OCI-LY7 (cell line): ENCODE results near the gene TANGO2. TPM values are rescaled to one million over a fixed set of nuclear protein-coding genes. Genes with fewer than 3 reads are reported as not detected.

ENCODE experiments used
- BruUV-seq: library from RNA; stranded (reverse); fragments of 400-500 nt; replicated peaks from 2 replicates; lab custom pipeline; 2021; lab: Mats Ljungman, UMichigan
- CTCF ChIA-PET: fragments of 300-600 bp; sonication (Branson Sonifier 250); formaldehyde crosslinking; loops from one replicate; lab custom pipeline; 2022; ENCODE audit warnings: antibody characterized with exemption; ENCODE audit not compliant: unreplicated experiment; lab: Charles Lee
- POLR2A ChIA-PET: fragments of 300-600 bp; sonication (Branson Sonifier 250); formaldehyde crosslinking; loops from one replicate; lab custom pipeline; 2022; ENCODE audit warnings: antibody characterized with exemption; lab: Charles Lee
- DNase-seq: peaks from one replicate; pipeline ENCODE4 v3.0.0-alpha.2; 2015; ENCODE audit warnings: low spot score
- H2AFZ ChIP-seq: fragments of 200-600 bp; sonication (generic), shearing (Covaris generic); 2 replicates; pipeline ENCODE4 v1.6.1; 2014; ENCODE audit warnings: mild to moderate bottlenecking, antibody characterized with exemption, low read length, moderate library complexity
- H3K27ac ChIP-seq: fragments of 200-600 bp; sonication (generic); 2 replicates; pipeline ENCODE4 v1.5.1; 2014; ENCODE audit warnings: mixed run types, low read depth, mild to moderate bottlenecking, moderate library complexity, low read length, inconsistent platforms; ENCODE audit not compliant: poor library complexity, severe bottlenecking
- H3K36me3 ChIP-seq: fragments of 200-600 bp; sonication (generic); 2 replicates; pipeline ENCODE4 v1.6.1; 2014; ENCODE audit warnings: mild to moderate bottlenecking, antibody characterized with exemption, low read length, moderate library complexity, mixed read lengths; ENCODE audit not compliant: insufficient read depth
- H3K4me1 ChIP-seq: fragments of 200-600 bp; sonication (generic); 2 replicates; pipeline ENCODE4 v1.5.1; 2014; ENCODE audit warnings: mild to moderate bottlenecking, low read length; ENCODE audit not compliant: insufficient read depth, poor library complexity, severe bottlenecking
- H3K4me2 ChIP-seq: fragments of 200-600 bp; sonication (generic); 2 replicates; pipeline ENCODE4 v1.6.1; 2014; ENCODE audit warnings: mild to moderate bottlenecking, low read length
- H3K4me3 ChIP-seq: fragments of 200-600 bp; sonication (generic); 2 replicates; pipeline ENCODE4 v1.5.1; 2014; ENCODE audit warnings: mild to moderate bottlenecking, low read depth, low read length; ENCODE audit not compliant: poor library complexity, severe bottlenecking
- H3K79me2 ChIP-seq: fragments of 200-600 bp; sonication (generic); 2 replicates; pipeline ENCODE4 v1.6.1; 2016; ENCODE audit warnings: low read depth, mild to moderate bottlenecking, low read length, moderate library complexity, mixed read lengths; ENCODE audit not compliant: insufficient read depth
- H3K9me2 ChIP-seq: fragments of 200-600 bp; sonication (generic); 2 replicates; pipeline ENCODE4 v1.6.1; 2016; ENCODE audit warnings: mild to moderate bottlenecking, low read length, mixed read lengths; ENCODE audit not compliant: insufficient read depth
- H3K9me3 ChIP-seq: fragments of 200-600 bp; sonication (generic); 2 replicates; pipeline ENCODE4 v1.6.1; 2014; ENCODE audit warnings: mild to moderate bottlenecking, mixed run types, low read length, mixed read lengths
- H4K20me1 ChIP-seq: fragments of 200-600 bp; sonication (generic); 2 replicates; pipeline ENCODE4 v1.6.1; 2014; ENCODE audit warnings: mild to moderate bottlenecking, antibody characterized with exemption, low read length, moderate library complexity, mixed read lengths; ENCODE audit not compliant: insufficient read depth
- EZH2phosphoT487 ChIP-seq: fragments of 200-600 bp; sonication (generic); IDR thresholded peaks from 2 replicates; pipeline ENCODE4 v1.6.1; 2018; ENCODE audit warnings: low read depth, borderline replicate concordance, mild to moderate bottlenecking, mixed run types, antibody characterized with exemption, low read length, moderate library complexity, mixed read lengths
- intact Hi-C: fragments of 100-400 bp; cut with micrococcal nuclease; formaldehyde crosslinking; loops from one replicate; pipeline ENCODE4 v1.10.0; 2022; ENCODE audit not compliant: unreplicated experiment
- total RNA-seq, 2 experiments: library from RNA; depleted of rRNA in 1 of 2; stranded (reverse); fragments of >200 nt in 1 of 2; shearing (Covaris generic) in 1 of 2; gene quantifications; 2 replicates each; pipeline ENCODE4 v1.2.3, GENCODE V29; 2014 to 2022
- TF ChIP-seq, protein P1 (sequence below): fragments of 200-600 bp; sonication (generic); conservative IDR thresholded peaks from 2 replicates; pipeline ENCODE4 v1.5.1; 2014; ENCODE audit warnings: mild to moderate bottlenecking, antibody characterized with exemption, low read length, moderate library complexity, mixed read lengths

TANGO2 gene
- total RNA-seq, 2 experiments from 2014 or later: 18.3 to 23.3 TPM

DNA sequence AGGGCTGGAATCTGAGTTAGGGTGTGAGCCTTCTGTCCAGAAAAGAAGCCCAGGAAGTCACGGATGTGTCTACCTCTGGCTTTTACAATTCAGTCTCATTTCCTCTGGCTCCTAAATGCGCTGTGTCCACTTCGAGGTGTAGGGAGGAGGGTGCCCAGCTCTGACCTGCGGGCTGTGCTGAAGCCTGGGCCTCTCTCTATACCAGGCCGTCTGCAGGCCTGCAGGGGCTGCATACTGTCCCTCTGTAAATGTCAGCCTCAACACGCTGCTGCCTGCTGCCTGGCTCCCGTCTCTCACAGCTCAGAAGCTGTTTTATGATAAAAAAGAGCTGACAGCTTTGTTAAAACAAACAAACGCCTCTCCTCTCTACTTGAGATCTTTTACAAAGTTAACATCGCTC, 18.8 kb upstream of the TANGO2 start:
- H3K27ac ChIP-seq: no peak overlapping the region
- H3K4me3 ChIP-seq: no peak overlapping the region
- no peaks in the 10 kb centered on the region for H4K20me1 ChIP-seq
- intact Hi-C loops: no loop called here
- no peak for DNase-seq
- H3K9me3 ChIP-seq: peaks cover 26% of the 10 kb centered on the region; the same call in 1 of the 2 replicates
- no peaks in the 10 kb centered on the region for H3K79me2 ChIP-seq
- no peaks in the 10 kb centered on the region for H3K9me2 ChIP-seq
- no peaks in the 10 kb centered on the region; the same call in 1 of the 2 replicates for H3K36me3 ChIP-seq
- no peak overlapping the region for H2AFZ ChIP-seq
- ChIA-PET CTCF (no interaction called here), POLR2A (interaction anchor here (1.1 kb wide), 1 partner anchor 859 kb away, joined by 3 read pairs; no protein-coding TSS in a partner anchor)
- H3K4me2 ChIP-seq: no peak overlapping the region
- no TSS peak for BruUV-seq
- TF ChIP-seq EZH2phosphoT487: no peak
- TF ChIP-seq, protein P1, sequence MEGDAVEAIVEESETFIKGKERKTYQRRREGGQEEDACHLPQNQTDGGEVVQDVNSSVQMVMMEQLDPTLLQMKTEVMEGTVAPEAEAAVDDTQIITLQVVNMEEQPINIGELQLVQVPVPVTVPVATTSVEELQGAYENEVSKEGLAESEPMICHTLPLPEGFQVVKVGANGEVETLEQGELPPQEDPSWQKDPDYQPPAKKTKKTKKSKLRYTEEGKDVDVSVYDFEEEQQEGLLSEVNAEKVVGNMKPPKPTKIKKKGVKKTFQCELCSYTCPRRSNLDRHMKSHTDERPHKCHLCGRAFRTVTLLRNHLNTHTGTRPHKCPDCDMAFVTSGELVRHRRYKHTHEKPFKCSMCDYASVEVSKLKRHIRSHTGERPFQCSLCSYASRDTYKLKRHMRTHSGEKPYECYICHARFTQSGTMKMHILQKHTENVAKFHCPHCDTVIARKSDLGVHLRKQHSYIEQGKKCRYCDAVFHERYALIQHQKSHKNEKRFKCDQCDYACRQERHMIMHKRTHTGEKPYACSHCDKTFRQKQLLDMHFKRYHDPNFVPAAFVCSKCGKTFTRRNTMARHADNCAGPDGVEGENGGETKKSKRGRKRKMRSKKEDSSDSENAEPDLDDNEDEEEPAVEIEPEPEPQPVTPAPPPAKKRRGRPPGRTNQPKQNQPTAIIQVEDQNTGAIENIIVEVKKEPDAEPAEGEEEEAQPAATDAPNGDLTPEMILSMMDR: no peak
- no peaks in the 10 kb centered on the region for H3K4me1 ChIP-seq

GRCh38 chr22:20002636-20003035, 18.3 kb upstream of the TANGO2 start:
- CTCF ChIA-PET: no interaction called here
- H3K4me1 ChIP-seq: no peaks in the 10 kb centered on the region
- no peak overlapping the region for H3K27ac ChIP-seq
- TF ChIP-seq EZH2phosphoT487: no peak
- TF ChIP-seq, protein P1: no peak
- no peak for DNase-seq
- no peaks in the 10 kb centered on the region; the same call in 1 of the 2 replicates for H3K36me3 ChIP-seq
- H3K4me3 ChIP-seq: no peak overlapping the region
- H3K9me3 ChIP-seq: peaks cover 26% of the 10 kb centered on the region; the same call in 1 of the 2 replicates
- intact Hi-C loops: no loop called here
- POLR2A ChIA-PET: interaction anchor here (1.1 kb wide), 1 partner anchor 859 kb away, joined by 3 read pairs; no protein-coding TSS in a partner anchor
- H4K20me1 ChIP-seq: no peaks in the 10 kb centered on the region
- H3K79me2 ChIP-seq: no peaks in the 10 kb centered on the region
- H3K4me2 ChIP-seq: no peak overlapping the region
- BruUV-seq: no TSS peak
- H2AFZ ChIP-seq: no peak overlapping the region
- no peaks in the 10 kb centered on the region for H3K9me2 ChIP-seq

GRCh38 chr22:20003304-20003703, 17.6 kb upstream of the TANGO2 start:
- ChIA-PET CTCF (no interaction called here), POLR2A (interaction anchor here (1.1 kb wide), 1 partner anchor 860 kb away, joined by 3 read pairs; no protein-coding TSS in a partner anchor)
- no peak overlapping the region for H3K4me2 ChIP-seq
- H3K36me3 ChIP-seq: no peaks in the 10 kb centered on the region; the same call in 1 of the 2 replicates
- H3K9me3 ChIP-seq: peaks cover 26% of the 10 kb centered on the region; the same call in 1 of the 2 replicates
- no peaks in the 10 kb centered on the region for H3K4me1 ChIP-seq
- H3K27ac ChIP-seq: no peak overlapping the region
- BruUV-seq: no TSS peak
- no peaks in the 10 kb centered on the region for H4K20me1 ChIP-seq
- no peak for DNase-seq
- H3K79me2 ChIP-seq: no peaks in the 10 kb centered on the region
- intact Hi-C loops: no loop called here
- H2AFZ ChIP-seq: no peak overlapping the region
- H3K9me2 ChIP-seq: no peaks in the 10 kb centered on the region
- H3K4me3 ChIP-seq: no peak overlapping the region
- TF ChIP-seq, protein P1: no peak
- TF ChIP-seq EZH2phosphoT487: no peak
